GM12891 (cell line): Measurements from ENCODE around the gene CST3.

Experiments
- PAX5 ChIP-seq: IDR thresholded peaks from 2 replicates; pipeline ENCODE4 v1.6.1; 2011; ENCODE audit warnings: low read length, moderate library complexity, mild to moderate bottlenecking; ENCODE audit not compliant: insufficient read depth, severe bottlenecking
- POLR2AphosphoS5 ChIP-seq: IDR thresholded peaks from 2 replicates; pipeline ENCODE4 v1.6.1; 2011; ENCODE audit warnings: low read depth, low read length, control low read depth
- POU2F2 ChIP-seq: IDR thresholded peaks from 2 replicates; pipeline ENCODE4 v1.6.1; 2011; ENCODE audit warnings: low read depth, mild to moderate bottlenecking, control low read depth, low read length, moderate library complexity
- TAF1 ChIP-seq: IDR thresholded peaks from 2 replicates; pipeline ENCODE4 v1.6.1; 2011; ENCODE audit warnings: low read depth, low read length, control low read depth

GRCh38 chr20:23647346-23647745 is 9.6 kb upstream of the CST3 start:
- TF ChIP-seq TAF1 (no peak), PAX5 (no peak), POLR2AphosphoS5 (no peak), POU2F2 (no peak)
